Trophoblast cell (in vitro differentiated cells and primary cell): Measurements from ENCODE around the gene SHROOM3. TPM values are rescaled to one million over a fixed set of nuclear protein-coding genes. Genes with fewer than 3 reads are reported as not detected.

Source experiments
- DNase-seq, 2 donors: peaks; one replicate each; pipeline ENCODE4 v3.0.0-alpha.2; 2016
- H2AFZ ChIP-seq: 2 replicates; pipeline ENCODE4 v1.6.1; 2013; ENCODE audit warnings: low read length, moderate library complexity, mild to moderate bottlenecking; ENCODE audit not compliant: insufficient read depth, poor library complexity
- H2AK5ac ChIP-seq: 2 replicates; pipeline ENCODE4 v1.6.1; 2013; ENCODE audit warnings: mild to moderate bottlenecking, low read length
- H2BK120ac ChIP-seq: 2 replicates; pipeline ENCODE4 v1.6.1; 2013; ENCODE audit warnings: low read length, mild to moderate bottlenecking, moderate library complexity; ENCODE audit not compliant: insufficient read depth, poor library complexity
- H2BK12ac ChIP-seq: 2 replicates; pipeline ENCODE4 v1.6.1; 2013; ENCODE audit warnings: mild to moderate bottlenecking, low read length, moderate library complexity
- H2BK5ac ChIP-seq: 2 replicates; pipeline ENCODE4 v1.6.1; 2013; ENCODE audit warnings: low read length, low read depth, moderate library complexity, mild to moderate bottlenecking; ENCODE audit not compliant: poor library complexity
- H3K14ac ChIP-seq: 2 replicates; pipeline ENCODE4 v1.6.1; 2013; ENCODE audit warnings: mild to moderate bottlenecking, low read length
- H3K18ac ChIP-seq: 2 replicates; pipeline ENCODE4 v1.6.1; 2013; ENCODE audit warnings: mild to moderate bottlenecking, low read length
- H3K23ac ChIP-seq: 2 replicates; pipeline ENCODE4 v1.6.1; 2013; ENCODE audit warnings: low read length
- H3K27ac ChIP-seq: 2 replicates; pipeline ENCODE4 v1.5.1; 2013; ENCODE audit warnings: low read depth, mild to moderate bottlenecking, inconsistent platforms, low read length, moderate library complexity
- H3K27me3 ChIP-seq: 2 replicates; pipeline ENCODE4 v1.6.1; 2013; ENCODE audit warnings: inconsistent platforms, mild to moderate bottlenecking, low read length, moderate library complexity; ENCODE audit not compliant: insufficient read depth
- H3K36me3 ChIP-seq, 2 experiments: 1 replicate in 1 of 2; 2 replicates in 1 of 2; pipeline ENCODE4 v1.6.1; 2013; ENCODE audit warnings: low read length in 2 of 2, mild to moderate bottlenecking in 2 of 2, moderate library complexity in 1 of 2; ENCODE audit not compliant: insufficient read depth in 2 of 2, control insufficient read depth in 1 of 2
- H3K4ac ChIP-seq: 2 replicates; pipeline ENCODE4 v1.6.1; 2013; ENCODE audit warnings: low read depth, mild to moderate bottlenecking, low read length, moderate library complexity
- H3K4me1 ChIP-seq, 2 experiments: 1 replicate in 1 of 2; 2 replicates in 1 of 2; pipeline ENCODE4 v1.6.1; 2013; ENCODE audit warnings: low read length in 2 of 2, mild to moderate bottlenecking in 2 of 2, moderate library complexity in 1 of 2; ENCODE audit not compliant: insufficient read depth in 2 of 2, control insufficient read depth in 1 of 2
- H3K4me2 ChIP-seq: 2 replicates; pipeline ENCODE4 v1.6.1; 2013; ENCODE audit warnings: inconsistent platforms, mild to moderate bottlenecking, low read length, moderate library complexity
- H3K4me3 ChIP-seq: 2 replicates; pipeline ENCODE4 v1.5.1; 2013; ENCODE audit warnings: mild to moderate bottlenecking, low read depth, low read length, inconsistent platforms
- H3K79me1 ChIP-seq: one replicate; pipeline ENCODE4 v1.6.1; 2013; ENCODE audit warnings: low read length
- H3K79me2 ChIP-seq: 2 replicates; pipeline ENCODE4 v1.6.1; 2013; ENCODE audit warnings: low read length, mild to moderate bottlenecking; ENCODE audit not compliant: control insufficient read depth, insufficient read depth, poor library complexity
- H3K9ac ChIP-seq: 2 replicates; pipeline ENCODE4 v1.6.1; 2013; ENCODE audit warnings: mild to moderate bottlenecking, low read length
- H3K9me3 ChIP-seq: 2 replicates; pipeline ENCODE4 v1.6.1; 2013; ENCODE audit warnings: low read depth, mild to moderate bottlenecking, control low read depth, inconsistent platforms, low read length; ENCODE audit not compliant: insufficient read depth
- H4K12ac ChIP-seq: 2 replicates; pipeline ENCODE4 v1.6.1; 2013; ENCODE audit warnings: low read depth, mild to moderate bottlenecking, low read length, moderate library complexity
- H4K8ac ChIP-seq: 2 replicates; pipeline ENCODE4 v1.6.1; 2013; ENCODE audit warnings: low read depth, mild to moderate bottlenecking, low read length, moderate library complexity
- H4K91ac ChIP-seq: one replicate; pipeline ENCODE4 v1.6.1; 2013; ENCODE audit warnings: low read depth, mild to moderate bottlenecking, low read length, moderate library complexity
- WGBS: extraction: QIAGEN DNeasy Blood & Tissue Kit; methylation state at CpG from one replicate; pipeline ENCODE4 v1.1.7; 2013; ENCODE audit warnings: missing lambda C conversion rate; ENCODE audit not compliant: insufficient read length, insufficient coverage; ENCODE audit errors: extremely low coverage; 5-methylcytosine and 5-hydroxymethylcytosine counted together
- polyA plus RNA-seq: library from polyadenylated mRNA; stranded (reverse); fragments of 200-250 nt; gene quantifications from 2 replicates; pipeline ENCODE4 v1.2.3, GENCODE V29; 2013

SHROOM3 gene
- polyA plus RNA-seq: 27.1 and 28.2 TPM in 2 replicates

- peaks cover 3% of the 10 kb centered on the region for H3K79me2 ChIP-seq
- H3K4ac ChIP-seq: peak within 1 kb of the TSS; percentile 52
- H2AK5ac ChIP-seq: no peak within 1 kb of the TSS
- H2BK12ac ChIP-seq: peak within 1 kb of the TSS; percentile 52
- peak within 1 kb of the TSS; percentile 64 for H3K18ac ChIP-seq
- peak within 1 kb of the TSS; percentile 67 for H3K4me2 ChIP-seq
- no peaks in the 10 kb centered on the region for H3K36me3 ChIP-seq
- peak within 1 kb of the TSS; percentile 17 for H3K9ac ChIP-seq
- peak within 1 kb of the TSS; percentile 79 for H4K12ac ChIP-seq
- WGBS: no CpG with 5 or more reads among the region's 9 CpGs
- peak within 1 kb of the TSS; percentile 64 for H3K14ac ChIP-seq
- H3K79me1 ChIP-seq: peaks cover 7% of the 10 kb centered on the region
- peak within 1 kb of the TSS; percentile 77 for H2BK5ac ChIP-seq
- H3K4me1 ChIP-seq: peaks cover 0 to 3% of the 10 kb centered on the region in 2 experiments
- H3K4me3 ChIP-seq: no peak within 1 kb of the TSS
- H3K9me3 ChIP-seq: no peaks in the 10 kb centered on the region
- H4K91ac ChIP-seq: peak within 1 kb of the TSS; percentile 76
- peak within 1 kb of the TSS; percentile 89 for H2BK120ac ChIP-seq
- no peaks in the 10 kb centered on the region for H3K27me3 ChIP-seq
- peak within 1 kb of the TSS; percentile 81 for H3K27ac ChIP-seq
- peak; percentile 42 to 75 for DNase-seq
- H3K23ac ChIP-seq: no peak within 1 kb of the TSS
- H4K8ac ChIP-seq: peak within 1 kb of the TSS; percentile 56
- peak within 1 kb of the TSS; percentile 71 for H2AFZ ChIP-seq
Measured at GRCh38 chr4:76434901-76435527, at the start of gene SHROOM3. Gene SHROOM3 (plus strand): TSS chr4:76435229. CDS start chr4:76436053, 824 bp downstream.

GRCh38 chr4:76385974-76386373, 49.1 kb upstream of the SHROOM3 start:
- WGBS: no CpG with 5 or more reads among the region's 6 CpGs
- Histone ChIP-seq H2BK120ac (no peak overlapping the region), H3K9ac (no peak overlapping the region), H3K27ac (no peak overlapping the region), H2AK5ac (no peak overlapping the region), H3K14ac (no peak overlapping the region), H3K4me3 (no peak overlapping the region), H2BK12ac (no peak overlapping the region), H3K4me2 (no peak overlapping the region), H3K36me3 (no peaks in the 10 kb centered on the region), H4K12ac (no peak overlapping the region), H3K23ac (no peak overlapping the region), H3K9me3 (no peaks in the 10 kb centered on the region), H3K79me1 (peaks cover 13% of the 10 kb centered on the region), H3K79me2 (no peaks in the 10 kb centered on the region), H3K27me3 (no peaks in the 10 kb centered on the region), H3K4ac (no peak overlapping the region), H2BK5ac (no peak overlapping the region), H4K91ac (no peak overlapping the region), H4K8ac (no peak overlapping the region), H3K4me1 (peaks cover 6 to 8% of the 10 kb centered on the region in 2 experiments), H3K18ac (no peak overlapping the region), H2AFZ (no peak overlapping the region)
- DNase-seq: no peak

GRCh38 chr4:76386566-76387305, 48.3 kb upstream of the SHROOM3 start:
- H3K23ac ChIP-seq: no peak overlapping the region
- no peaks in the 10 kb centered on the region for H3K9me3 ChIP-seq
- H3K79me1 ChIP-seq: peaks cover 13% of the 10 kb centered on the region
- no peak overlapping the region for H2BK12ac ChIP-seq
- no peaks in the 10 kb centered on the region for H3K27me3 ChIP-seq
- H4K8ac ChIP-seq: no peak overlapping the region
- H3K4me1 ChIP-seq: peaks cover 6 to 8% of the 10 kb centered on the region in 2 experiments
- H3K4ac ChIP-seq: no peak overlapping the region
- no peak overlapping the region for H3K27ac ChIP-seq
- H3K36me3 ChIP-seq: no peaks in the 10 kb centered on the region
- H3K9ac ChIP-seq: no peak overlapping the region
- H2BK120ac ChIP-seq: peak overlapping the region; percentile 58
- H4K91ac ChIP-seq: peak overlapping the region; percentile 2
- DNase-seq: peak in 1 of 2 donors; percentile 14
- no peak overlapping the region for H2AK5ac ChIP-seq
- peak overlapping the region; percentile 0 for H3K14ac ChIP-seq
- no peak overlapping the region for H3K18ac ChIP-seq
- H3K4me2 ChIP-seq: no peak overlapping the region
- H3K79me2 ChIP-seq: no peaks in the 10 kb centered on the region
- H2AFZ ChIP-seq: no peak overlapping the region
- WGBS: no CpG with 5 or more reads among the region's 6 CpGs
- no peak overlapping the region for H3K4me3 ChIP-seq
- no peak overlapping the region for H4K12ac ChIP-seq
- H2BK5ac ChIP-seq: peak overlapping the region; percentile 17

- Histone ChIP-seq H2BK12ac (peak overlapping the region; percentile 72), H3K4me2 (no peak overlapping the region), H4K8ac (peak overlapping the region; percentile 76), H2BK120ac (peak overlapping the region; percentile 98), H2AK5ac (peak overlapping the region; percentile 32), H3K14ac (peak overlapping the region; percentile 91), H3K4me1 (peaks cover 3 to 6% of the 10 kb centered on the region in 2 experiments), H2BK5ac (peak overlapping the region; percentile 89), H4K91ac (peak overlapping the region; percentile 96), H3K18ac (peak overlapping the region; percentile 80), H3K36me3 (no peaks in the 10 kb centered on the region), H3K27ac (peak overlapping the region; percentile 73), H3K27me3 (no peaks in the 10 kb centered on the region), H3K9me3 (no peaks in the 10 kb centered on the region), H3K4ac (peak overlapping the region; percentile 40), H3K79me1 (peaks cover 12% of the 10 kb centered on the region), H2AFZ (peak overlapping the region; percentile 12), H3K4me3 (no peak overlapping the region), H3K79me2 (no peaks in the 10 kb centered on the region), H3K9ac (no peak overlapping the region), H3K23ac (no peak overlapping the region), H4K12ac (peak overlapping the region; percentile 23)
- no CpG with 5 or more reads among the region's 3 CpGs for WGBS
- peak; percentile 61 to 75 for DNase-seq
Measured at GRCh38 chr4:76388160-76388908, 46.7 kb upstream of the SHROOM3 start.
